A549 (cell line): Measurements from ENCODE around the gene GZMM. TPM values are rescaled to one million over a fixed set of nuclear protein-coding genes. Genes with fewer than 3 reads are reported as not detected.
A peak's percentile ranks its signal among the peaks of the same experiment; 100 is the strongest.

Experiments
- ATAC-seq, 2 experiments: fragments of 200-7000 bp in 1 of 2; fragments of >200 bp in 1 of 2; cut with Nextera tagmentation in 1 of 2; cut with Tn5 transposase in 1 of 2; 3 replicates each; pipeline versions ENCODE4 v1.8.0 to v1.9.1; 2018 to 2020; ENCODE audit warnings: mild to moderate bottlenecking in 1 of 2, moderate library complexity in 1 of 2
- CTCF ChIA-PET: fragments of 300-600 bp; sonication (Branson Sonifier 250); formaldehyde crosslinking; extraction: SDS; loops from one replicate; lab custom pipeline; 2021; ENCODE audit warnings: antibody characterized with exemption, inconsistent platforms; lab: Yijun Ruan, JAX
- POLR2A ChIA-PET: fragments of 350-600 bp; formaldehyde crosslinking; extraction: SDS; loops from one replicate; lab custom pipeline; 2021; ENCODE audit warnings: antibody characterized with exemption, inconsistent platforms; lab: Yijun Ruan, JAX
- DNase-seq, 2 experiments: peaks; one replicate each; pipeline versions ENCODE4 v3.0.0 to v3.0.0-alpha.2; 2011 to 2016; ENCODE audit warnings: low read depth in 1 of 2, low spot score in 1 of 2
- FAIRE-seq: peaks from 2 replicates; lab custom pipeline; 2011; peaks lifted over from hg19 to GRCh38; lab: Jason Lieb, UNC
- H3K27ac ChIP-seq, 2 experiments: fragments of >200 bp; sonication (Bioruptor Twin); formaldehyde crosslinking; 3 replicates each; pipeline ENCODE4 v1.5.1; 2016 to 2017
- H3K4me1 ChIP-seq: fragments of >200 bp; sonication (Bioruptor Twin); formaldehyde crosslinking; 3 replicates; pipeline ENCODE4 v1.6.1; 2016
- H3K4me2 ChIP-seq: fragments of >200 bp; sonication (Bioruptor Twin); formaldehyde crosslinking; 3 replicates; pipeline ENCODE4 v1.6.1; 2016
- H3K4me3 ChIP-seq: fragments of >200 bp; sonication (Bioruptor Twin); formaldehyde crosslinking; 3 replicates; pipeline ENCODE4 v1.5.1; 2016
- H3K9me3 ChIP-seq: fragments of >200 bp; sonication (Bioruptor Twin); formaldehyde crosslinking; 3 replicates; pipeline ENCODE4 v1.6.1; 2016
- ATOH8 ChIP-seq: fragments of 250-450 bp; sonication (Bioruptor Pico); IDR thresholded peaks from 2 replicates; pipeline ENCODE4 v1.5.0; 2020; ENCODE audit warnings: low read depth, mild to moderate bottlenecking, moderate library complexity
- BHLHE40 ChIP-seq: IDR thresholded peaks from 2 replicates; pipeline ENCODE4 v1.6.1; 2012; ENCODE audit warnings: low read depth, low read length, inconsistent platforms
- CBX2 ChIP-seq: fragments of 200-600 bp; sonication (generic); IDR thresholded peaks from 2 replicates; pipeline ENCODE4 v1.6.1; 2016; ENCODE audit warnings: low read depth, mild to moderate bottlenecking, borderline replicate concordance
- CBX8 ChIP-seq: fragments of 200-600 bp; sonication (generic); IDR thresholded peaks from 2 replicates; pipeline ENCODE4 v1.6.1; 2016
- CEBPB ChIP-seq, 2 experiments: fragments of >200 bp in 1 of 2; sonication (Bioruptor Twin) in 1 of 2; formaldehyde crosslinking in 1 of 2; IDR thresholded peaks; 2 replicates each; pipeline ENCODE4 v1.6.1; 2012 to 2016
- CHD2 ChIP-seq: fragments of 150-350 bp; IDR thresholded peaks from 2 replicates; pipeline ENCODE4 v1.6.1; 2014; ENCODE audit warnings: low read length; ENCODE audit not compliant: partially characterized antibody
- E2F6 ChIP-seq: IDR thresholded peaks from 2 replicates; pipeline ENCODE4 v1.6.1; 2012; ENCODE audit warnings: low read depth, borderline replicate concordance
- EHMT2 ChIP-seq: fragments of 200-600 bp; sonication (generic); IDR thresholded peaks from 2 replicates; pipeline ENCODE4 v1.6.1; 2016; ENCODE audit warnings: antibody characterized with exemption, low read depth, mild to moderate bottlenecking, moderate library complexity
- EP300 ChIP-seq, 2 experiments: fragments of >200 bp; sonication (Bioruptor Twin); formaldehyde crosslinking; IDR thresholded peaks; 2 replicates in 1 of 2; 3 replicates in 1 of 2; pipeline ENCODE4 v1.6.1; 2016 to 2017
- FOSB ChIP-seq: fragments of 250-450 bp; sonication (Bioruptor Pico); IDR thresholded peaks from 2 replicates; pipeline ENCODE4 v1.5.0; 2020; ENCODE audit warnings: mild to moderate bottlenecking, moderate library complexity
- GATA3 ChIP-seq: IDR thresholded peaks from 2 replicates; pipeline ENCODE4 v1.6.1; 2012; ENCODE audit warnings: borderline replicate concordance
- HES2 ChIP-seq: fragments of >200 bp; sonication (Bioruptor Twin); formaldehyde crosslinking; IDR thresholded peaks from 2 replicates; pipeline ENCODE4 v1.6.1; 2016
- HOXA7 ChIP-seq: fragments of 250-450 bp; sonication (Bioruptor Pico); IDR thresholded peaks from 2 replicates; pipeline ENCODE4 v1.5.0; 2020; ENCODE audit warnings: mild to moderate bottlenecking, moderate library complexity
- JUNB ChIP-seq: fragments of >200 bp; sonication (Bioruptor Twin); formaldehyde crosslinking; IDR thresholded peaks from 2 replicates; pipeline ENCODE4 v1.6.1; 2016
- MAFK ChIP-seq: fragments of 450-650 bp; IDR thresholded peaks from 2 replicates; pipeline ENCODE4 v1.6.1; 2014; ENCODE audit not compliant: partially characterized antibody
- MAZ ChIP-seq: fragments of 150-350 bp; IDR thresholded peaks from 2 replicates; pipeline ENCODE4 v1.6.1; 2014; ENCODE audit warnings: antibody characterized with exemption, low read depth, low read length, borderline replicate concordance
- MYC ChIP-seq: IDR thresholded peaks from 2 replicates; pipeline ENCODE4 v1.6.1; 2012; ENCODE audit warnings: mild to moderate bottlenecking, inconsistent platforms, low read length, improper control_type of control experiment, borderline replicate concordance
- NFE2L2 ChIP-seq: fragments of 150-350 bp; conservative IDR thresholded peaks from 2 replicates; pipeline ENCODE4 v1.6.1; 2014; ENCODE audit warnings: low read length
- NR3C1 ChIP-seq: fragments of >200 bp; sonication (Bioruptor Twin); formaldehyde crosslinking; IDR thresholded peaks from 3 replicates; pipeline ENCODE4 v1.6.1; 2017
- PHF8 ChIP-seq: fragments of 200-600 bp; sonication (generic); IDR thresholded peaks from 2 replicates; pipeline ENCODE4 v1.6.1; 2016; ENCODE audit warnings: low read depth, mild to moderate bottlenecking, antibody characterized with exemption, moderate library complexity, borderline replicate concordance
- POLR2AphosphoS2 ChIP-seq: conservative IDR thresholded peaks from 2 replicates; pipeline ENCODE4 v1.6.1; 2012; ENCODE audit warnings: low read length, improper control_type of control experiment, inconsistent platforms
- RARB ChIP-seq: fragments of 250-450 bp; sonication (Bioruptor Pico); IDR thresholded peaks from 2 replicates; pipeline ENCODE4 v1.8.0; 2021; ENCODE audit warnings: mild to moderate bottlenecking, moderate library complexity
- RCOR1 ChIP-seq: fragments of 150-350 bp; IDR thresholded peaks from 2 replicates; pipeline ENCODE4 v1.6.1; 2014; ENCODE audit warnings: antibody characterized with exemption, low read length, low read depth
- REST ChIP-seq: fragments of 200-600 bp; sonication (generic); IDR thresholded peaks from 2 replicates; pipeline ENCODE4 v1.6.1; 2016; ENCODE audit warnings: antibody characterized with exemption, mild to moderate bottlenecking, moderate library complexity
- RFX5 ChIP-seq: fragments of 450-650 bp; IDR thresholded peaks from 2 replicates; pipeline ENCODE4 v1.7.1; 2014; ENCODE audit warnings: antibody characterized with exemption, mild to moderate bottlenecking, moderate library complexity
- SREBF2 ChIP-seq: fragments of 450-650 bp; IDR thresholded peaks from 2 replicates; pipeline ENCODE4 v1.6.1; 2014; ENCODE audit warnings: mild to moderate bottlenecking, moderate library complexity
- TP53 ChIP-seq: fragments of 250-450 bp; sonication (Bioruptor Pico); IDR thresholded peaks from 2 replicates; pipeline ENCODE4 v1.5.0; 2021; ENCODE audit warnings: mild to moderate bottlenecking, moderate library complexity
- USF2 ChIP-seq: fragments of 450-650 bp; IDR thresholded peaks from 2 replicates; pipeline ENCODE4 v1.6.1; 2014; ENCODE audit warnings: antibody characterized with exemption
- ZC3H11A ChIP-seq: fragments of 450-650 bp; IDR thresholded peaks from 2 replicates; pipeline ENCODE4 v1.6.1; 2014; ENCODE audit warnings: antibody characterized with exemption, mild to moderate bottlenecking
- ZFP36 ChIP-seq: fragments of 450-650 bp; IDR thresholded peaks from 2 replicates; pipeline ENCODE4 v1.6.1; 2014; ENCODE audit warnings: borderline replicate concordance; ENCODE audit not compliant: partially characterized antibody
- ZNF302 ChIP-seq: fragments of 250-450 bp; sonication (Bioruptor Pico); IDR thresholded peaks from 2 replicates; pipeline ENCODE4 v1.9.0; 2021; ENCODE audit warnings: inconsistent platforms, mild to moderate bottlenecking, moderate library complexity
- WGBS: methylation state at CpG from one replicate; pipeline ENCODE4 v1.1.6; 2017; ENCODE audit errors: missing lambda C conversion rate; 5-methylcytosine and 5-hydroxymethylcytosine counted together
- polyA plus RNA-seq, 4 experiments: library from polyadenylated mRNA; depleted of rRNA in 3 of 4; stranded (reverse); fragments of >200 nt; fragmentation: RNase III in 1 of 4; extraction: RNeasy Plus Mini Kit Qiagen cat#74134 plus additional on column Dnase treatment in 1 of 4; gene quantifications; 2 replicates in 3 of 4; 3 replicates in 1 of 4; pipeline ENCODE4 v1.2.3, GENCODE V29; 2011 to 2017
- TF ChIP-seq, protein P1 (sequence below): IDR thresholded peaks from 2 replicates; pipeline ENCODE4 v1.6.1; 2012
- TF ChIP-seq, protein P2 (sequence below): fragments of >200 bp; sonication (Bioruptor Twin); formaldehyde crosslinking; IDR thresholded peaks from 3 replicates; pipeline ENCODE4 v1.6.1; 2016

Gene GZMM
- polyA plus RNA-seq, 2 of the 4 experiments (the other 2 are of a cell fraction) = not detected

GRCh38 chr19:584240-585001 is 40.6 kb downstream of the GZMM start:
- ATAC-seq = peak; percentile 20 to 61; a peak in 4 of 6 replicates
- peaks cover 49% of the 10 kb centered on the region for H3K4me1 ChIP-seq
- DNase-seq = no peak
- peak overlapping the region in 1 of 2 experiments; percentile 54; a peak in 2 of 6 replicates for H3K27ac ChIP-seq
- no peak for FAIRE-seq
- no peak overlapping the region for H3K4me2 ChIP-seq
- WGBS = 80% methylated on average over 16 of the region's 38 CpGs
- ChIA-PET CTCF (interaction anchor here (0.6 to 5.8 kb wide), 31 partner anchors 8 to 158 kb away, joined by 3 to 31 read pairs (median 4); partner anchors contain the start of gene RNF126), POLR2A (no interaction called here)
- H3K9me3 ChIP-seq = no peaks in the 10 kb centered on the region
- H3K4me3 ChIP-seq = no peak overlapping the region
- TF ChIP-seq HOXA7 (CRISPR knock-in tag) (no peak), ZC3H11A (no peak), ZFP36 (no peak), CHD2 (no peak), USF2 (no peak), RARB (CRISPR knock-in tag) (no peak), NFE2L2 (no peak), HES2 (no peak), REST (no peak), FOSB (no peak), POLR2AphosphoS2 (no peak), CEBPB (IDR thresholded peaks at IDR 0.05) (no peak), MYC (no peak), RFX5 (no peak), EP300 (IDR thresholded peaks at IDR 0.05) (no peak), E2F6 (no peak), MAFK (no peak), SREBF2 (no peak), EHMT2 (no peak), TP53 (CRISPR knock-in tag) (0 out of 2 replicates have a peak, but pooled peaks have one; percentile 12), PHF8 (no peak), BHLHE40 (no peak), ATOH8 (no peak), CBX2 (no peak), MAZ (no peak), ZNF302 (no peak), RCOR1 (no peak), CBX8 (no peak), JUNB (no peak), GATA3 (0 out of 2 replicates have a peak, but pooled peaks have one; percentile 19), NR3C1 (no peak)
- TF ChIP-seq, protein P1, sequence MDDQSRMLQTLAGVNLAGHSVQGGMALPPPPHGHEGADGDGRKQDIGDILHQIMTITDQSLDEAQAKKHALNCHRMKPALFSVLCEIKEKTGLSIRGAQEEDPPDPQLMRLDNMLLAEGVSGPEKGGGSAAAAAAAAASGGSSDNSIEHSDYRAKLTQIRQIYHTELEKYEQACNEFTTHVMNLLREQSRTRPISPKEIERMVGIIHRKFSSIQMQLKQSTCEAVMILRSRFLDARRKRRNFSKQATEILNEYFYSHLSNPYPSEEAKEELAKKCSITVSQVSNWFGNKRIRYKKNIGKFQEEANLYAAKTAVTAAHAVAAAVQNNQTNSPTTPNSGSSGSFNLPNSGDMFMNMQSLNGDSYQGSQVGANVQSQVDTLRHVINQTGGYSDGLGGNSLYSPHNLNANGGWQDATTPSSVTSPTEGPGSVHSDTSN = peak; percentile 34; the same call in 1 of the 2 replicates
- TF ChIP-seq, protein P2, sequence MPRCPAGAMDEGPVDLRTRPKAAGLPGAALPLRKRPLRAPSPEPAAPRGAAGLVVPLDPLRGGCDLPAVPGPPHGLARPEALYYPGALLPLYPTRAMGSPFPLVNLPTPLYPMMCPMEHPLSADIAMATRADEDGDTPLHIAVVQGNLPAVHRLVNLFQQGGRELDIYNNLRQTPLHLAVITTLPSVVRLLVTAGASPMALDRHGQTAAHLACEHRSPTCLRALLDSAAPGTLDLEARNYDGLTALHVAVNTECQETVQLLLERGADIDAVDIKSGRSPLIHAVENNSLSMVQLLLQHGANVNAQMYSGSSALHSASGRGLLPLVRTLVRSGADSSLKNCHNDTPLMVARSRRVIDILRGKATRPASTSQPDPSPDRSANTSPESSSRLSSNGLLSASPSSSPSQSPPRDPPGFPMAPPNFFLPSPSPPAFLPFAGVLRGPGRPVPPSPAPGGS = no peak
